Measurements from ENCODE around the gene RYR3. TPM values are rescaled to one million over a fixed set of nuclear protein-coding genes. Genes with fewer than 3 reads are reported as not detected.

Gene RYR3
- total RNA-seq, 2 experiments from 2014 or later: 0.06 to 0.32 TPM

- POLR2A ChIA-PET: interaction anchor here (0.6 to 1.2 kb wide), 4 partner anchors 11 to 1091 kb away, joined by 3 to 7 read pairs (median 3); no protein-coding TSS in a partner anchor
- BruUV-seq (replicated peaks): no TSS peak
- H3K27ac ChIP-seq (ENCODE audit: low read depth, low read length, poor library complexity, severe bottlenecking): no peak overlapping the region
- no peak overlapping the region for H2AFZ ChIP-seq (ENCODE audit: low read length)
- no peak overlapping the region for H3K4me3 ChIP-seq (ENCODE audit: low read depth, low read length, poor library complexity, severe bottlenecking)
- H3K9me3 ChIP-seq (ENCODE audit: low read length): no peaks in the 10 kb centered on the region
- H4K20me1 ChIP-seq (ENCODE audit: insufficient read depth, low read length): no peaks in the 10 kb centered on the region
- TF ChIP-seq EZH2phosphoT487 (IDR thresholded peaks at IDR 0.05; ENCODE audit: borderline replicate concordance, low read depth, low read length): no peak
- peak; percentile 65 for TF ChIP-seq CTCF (conservative IDR thresholded peaks at IDR 0.05; ENCODE audit: low read length)
- H3K9me2 ChIP-seq (ENCODE audit: insufficient read depth, low read length): no peaks in the 10 kb centered on the region
- peak; percentile 1 for DNase-seq (ENCODE audit: low spot score)
- intact Hi-C loops (cut with micrococcal nuclease; ENCODE audit: unreplicated experiment): loop anchor here (5.0 to 10.0 kb wide), 2 partner anchors 265 to 642 kb away; no protein-coding TSS in a partner anchor
- H3K4me1 ChIP-seq (ENCODE audit: insufficient read depth, low read length, poor library complexity, severe bottlenecking): no peaks in the 10 kb centered on the region
- H3K4me2 ChIP-seq (ENCODE audit: low read length): no peak overlapping the region
- no peaks in the 10 kb centered on the region for H3K79me2 ChIP-seq (ENCODE audit: insufficient read depth, low read depth, low read length)
- CTCF ChIA-PET (ENCODE audit: unreplicated experiment): interaction anchor here (1.7 kb wide), 1 partner anchor 10 kb away, joined by 7 read pairs; no protein-coding TSS in a partner anchor
- no peaks in the 10 kb centered on the region for H3K36me3 ChIP-seq (ENCODE audit: insufficient read depth, low read length)
Observed at GRCh38 chr15:33729653-33730052, 418.9 kb downstream of the RYR3 start.

GRCh38 chr15:33730815-33731214 lies 420.0 kb downstream of the RYR3 start:
- no peak overlapping the region for H2AFZ ChIP-seq (ENCODE audit: low read length)
- BruUV-seq (replicated peaks): no TSS peak
- POLR2A ChIA-PET: interaction anchor here (1.2 kb wide), 1 partner anchor 12 kb away, joined by 3 read pairs; no protein-coding TSS in a partner anchor

More at GRCh38 chr15:33730815-33731214, 420.0 kb downstream of the RYR3 start:
- Histone ChIP-seq H3K9me2 (ENCODE audit: insufficient read depth, low read length) (no peaks in the 10 kb centered on the region), H3K27ac (ENCODE audit: low read depth, low read length, poor library complexity, severe bottlenecking) (no peak overlapping the region), H3K4me2 (ENCODE audit: low read length) (no peak overlapping the region), H3K79me2 (ENCODE audit: insufficient read depth, low read depth, low read length) (no peaks in the 10 kb centered on the region), H3K4me3 (ENCODE audit: low read depth, low read length, poor library complexity, severe bottlenecking) (no peak overlapping the region), H3K36me3 (ENCODE audit: insufficient read depth, low read length) (no peaks in the 10 kb centered on the region), H4K20me1 (ENCODE audit: insufficient read depth, low read length) (no peaks in the 10 kb centered on the region), H3K9me3 (ENCODE audit: low read length) (no peaks in the 10 kb centered on the region), H3K4me1 (ENCODE audit: insufficient read depth, low read length, poor library complexity, severe bottlenecking) (no peaks in the 10 kb centered on the region)
- intact Hi-C loops (cut with micrococcal nuclease; ENCODE audit: unreplicated experiment): loop anchor here (5.0 to 10.0 kb wide), 2 partner anchors 264 to 644 kb away; no protein-coding TSS in a partner anchor
- CTCF ChIA-PET (ENCODE audit: unreplicated experiment): interaction anchor here (0.7 kb wide), 1 partner anchor 11 kb away, joined by 3 read pairs; no protein-coding TSS in a partner anchor
- TF ChIP-seq EZH2phosphoT487 (IDR thresholded peaks at IDR 0.05; ENCODE audit: borderline replicate concordance, low read depth, low read length) (no peak), CTCF (conservative IDR thresholded peaks at IDR 0.05; ENCODE audit: low read length) (no peak)
- DNase-seq (ENCODE audit: low spot score): no peak

Data from OCI-LY7 (cell line).